HG02938 (cell line): Measurements from ENCODE around the gene PNN.
"Not testable (repeated sequence)": the region's sequence is repeated elsewhere in the genome, so short reads cannot be mapped to it uniquely, and the experiment has no call there.

ENCODE experiments used
- ATAC-seq: cut with Tn5 transposase; IDR thresholded peaks from one replicate; pipeline ENCODE4 v1.9.1; 2021; ENCODE audit warnings: mild to moderate bottlenecking, moderate library complexity; ENCODE audit not compliant: unreplicated experiment

PNN gene

DNA sequence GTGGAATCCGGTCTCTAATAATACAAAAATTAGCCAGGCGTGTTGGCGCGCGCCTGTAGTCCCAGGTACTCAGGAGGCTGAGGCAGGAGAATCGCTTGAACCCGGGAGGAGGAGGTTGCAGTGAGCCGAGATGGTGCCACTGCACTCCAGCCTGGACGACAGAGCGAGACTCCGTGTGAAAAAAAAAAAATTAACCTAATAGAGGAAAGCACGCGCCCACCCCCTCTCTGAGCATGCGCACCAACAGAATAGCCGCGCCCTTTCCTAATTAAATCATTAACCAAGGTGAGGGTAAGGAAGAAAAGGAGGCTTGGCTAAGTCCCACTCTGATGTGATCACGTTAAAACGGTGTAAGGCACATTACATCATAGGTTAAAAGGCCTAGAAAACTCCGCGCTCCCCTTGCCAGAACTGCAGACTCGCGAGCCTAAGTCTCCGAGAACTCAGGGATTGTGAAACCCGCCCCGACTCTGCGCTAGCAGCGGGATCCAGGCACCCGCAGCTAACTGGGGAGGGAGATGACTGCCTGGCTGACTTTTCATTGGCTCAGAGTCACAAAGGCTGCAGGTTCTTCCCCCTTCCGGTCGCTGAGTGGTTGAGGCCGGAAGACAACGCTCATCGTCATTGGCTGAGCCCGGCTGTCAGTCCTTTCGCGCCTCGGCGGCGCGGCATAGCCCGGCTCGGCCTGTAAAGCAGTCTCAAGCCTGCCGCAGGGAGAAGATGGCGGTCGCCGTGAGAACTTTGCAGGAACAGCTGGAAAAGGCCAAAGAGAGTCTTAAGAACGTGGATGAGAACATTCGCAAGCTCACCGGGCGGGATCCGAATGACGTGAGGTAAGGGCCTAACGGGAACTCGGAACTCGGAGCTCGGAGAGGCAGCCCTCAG, at the start of gene PNN:
TSS of gene PNN (plus strand) at position 695 of the 885 bp plus-strand sequence. CDS start at position 721, 26 bp downstream.
- peak; percentile 89 for ATAC-seq

- ATAC-seq = not testable (repeated sequence)
Measured at GRCh38 chr14:39137835-39138234, 37.2 kb upstream of the PNN start.

DNA sequence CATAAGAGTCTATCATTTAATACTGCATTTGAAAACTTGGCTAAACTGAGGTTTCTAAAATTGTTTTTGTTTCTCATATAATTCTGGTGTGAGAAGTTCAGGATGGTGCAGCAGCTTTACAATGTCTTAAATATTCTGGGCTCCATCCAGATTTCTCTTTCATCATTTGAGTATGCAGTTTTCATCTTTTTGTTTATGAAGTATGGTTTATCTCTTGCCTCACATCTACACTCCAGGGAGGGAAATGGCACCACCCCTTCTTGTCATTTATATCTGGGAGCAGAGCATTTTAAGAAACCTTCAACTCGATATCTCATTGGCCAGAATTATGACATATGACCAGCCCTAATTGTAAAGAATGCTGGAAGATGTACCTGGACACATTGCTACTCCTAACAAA, 36.6 kb upstream of the PNN start:
- ATAC-seq = no peak

DNA sequence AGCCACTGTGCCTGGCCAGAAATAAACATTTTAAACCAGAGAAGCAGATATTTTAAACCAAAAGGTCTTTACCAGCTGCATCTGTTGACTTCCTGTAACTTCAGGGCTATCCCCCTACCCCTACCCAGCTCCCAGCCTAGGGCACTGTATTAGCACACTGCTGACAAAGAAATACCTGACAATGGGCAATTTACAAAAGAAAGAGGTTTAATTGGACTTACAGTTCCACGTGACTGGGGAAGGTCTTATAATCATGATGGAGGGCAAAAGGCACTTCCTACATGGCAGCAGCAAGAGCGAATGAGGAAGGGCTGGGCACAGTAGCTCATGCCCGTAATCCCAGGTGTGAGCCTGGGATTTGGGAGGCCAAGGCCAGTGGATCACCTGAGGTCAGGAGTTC, 34.9 kb upstream of the PNN start:
- no peak for ATAC-seq

DNA sequence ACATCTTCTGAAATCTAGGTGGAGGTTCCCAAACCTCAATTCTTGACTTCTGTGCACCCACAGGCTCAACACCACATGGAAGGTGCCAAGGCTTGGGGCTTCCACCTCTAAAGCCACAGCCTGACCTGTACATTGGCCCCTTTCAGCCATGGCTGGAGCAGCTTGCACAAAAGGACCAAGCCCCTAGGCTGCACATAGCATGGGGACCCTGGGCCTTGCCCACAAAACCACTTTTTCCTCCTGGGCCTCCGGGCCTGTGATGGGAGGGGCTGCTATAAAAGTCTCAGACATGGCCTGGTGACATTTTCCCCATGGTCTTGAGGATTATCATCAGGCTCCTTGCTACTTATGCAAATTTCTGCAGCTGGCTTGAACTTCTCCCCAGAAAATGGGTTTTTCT, 33.4 kb upstream of the PNN start:
- ATAC-seq = not testable (repeated sequence)

GRCh38 chr14:39143226-39143625, 31.8 kb upstream of the PNN start:
- ATAC-seq = not testable (repeated sequence)

DNA sequence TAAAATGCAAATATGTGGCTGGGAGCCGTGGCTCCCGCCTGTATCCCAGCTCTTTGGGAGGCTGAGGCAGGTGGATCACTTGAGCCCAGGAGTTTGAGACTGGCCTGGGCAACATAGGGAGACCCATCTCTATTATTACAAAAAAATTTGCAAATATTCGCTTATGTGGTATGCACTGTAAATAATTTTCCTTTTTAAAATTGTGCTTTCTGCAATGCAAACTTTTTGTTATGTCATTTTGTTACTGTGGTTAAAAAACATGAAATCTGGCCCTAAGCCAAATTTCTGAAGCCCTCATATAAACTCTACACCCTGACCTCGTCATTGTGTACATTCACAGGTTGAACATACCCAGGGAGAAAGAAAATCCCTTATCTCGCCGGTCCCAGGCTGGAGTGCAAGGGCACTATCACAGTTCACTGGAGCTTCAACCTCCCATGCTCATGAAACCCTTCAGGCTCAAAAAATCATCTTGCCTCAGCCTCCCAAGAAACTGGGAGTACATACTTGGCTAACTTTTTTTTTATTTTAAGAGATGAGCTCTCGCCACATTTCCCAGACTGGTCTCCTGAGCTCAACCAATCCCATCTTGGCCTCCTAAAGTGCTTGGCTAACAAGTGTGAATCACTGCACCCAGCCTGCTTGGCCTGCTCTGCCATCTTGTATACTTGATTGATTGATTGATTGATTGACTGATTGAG, 29.6 kb upstream of the PNN start:
- ATAC-seq = no peak

GRCh38 chr14:39154594-39155189, 20.4 kb upstream of the PNN start:
- ATAC-seq = no peak

GRCh38 chr14:39157491-39157890, 17.6 kb upstream of the PNN start:
- ATAC-seq = no peak

GRCh38 chr14:39158222-39158858, 16.7 kb upstream of the PNN start:
- no peak for ATAC-seq

- no peak for ATAC-seq
Measured at GRCh38 chr14:39160494-39160893, 14.6 kb upstream of the PNN start.

DNA sequence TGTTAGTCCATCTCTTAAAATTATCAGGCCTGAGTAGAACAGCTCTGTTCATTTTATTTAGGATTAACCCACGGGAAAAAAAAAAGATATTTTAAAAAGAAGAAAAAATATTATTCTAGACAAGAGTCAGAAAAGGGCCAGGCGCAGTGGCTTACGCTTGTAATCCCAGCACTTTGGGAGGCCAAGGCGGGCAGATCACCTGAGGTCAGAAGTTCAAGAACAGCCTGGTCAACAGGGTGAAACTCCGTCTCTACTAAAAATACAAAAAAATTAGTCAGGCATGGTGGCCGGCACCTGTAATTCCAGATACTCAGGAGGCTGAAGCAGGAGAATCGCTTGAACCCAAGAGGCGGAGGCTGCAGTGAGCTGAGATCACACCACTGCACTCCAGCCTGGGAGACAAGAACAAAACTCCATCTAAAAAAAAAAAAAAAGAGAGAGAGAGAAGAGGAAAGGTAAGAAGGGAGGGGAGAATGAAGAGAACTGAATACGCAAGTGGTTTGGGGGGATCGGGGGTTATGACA, 7.2 kb upstream of the PNN start:
- not testable (repeated sequence) for ATAC-seq

DNA sequence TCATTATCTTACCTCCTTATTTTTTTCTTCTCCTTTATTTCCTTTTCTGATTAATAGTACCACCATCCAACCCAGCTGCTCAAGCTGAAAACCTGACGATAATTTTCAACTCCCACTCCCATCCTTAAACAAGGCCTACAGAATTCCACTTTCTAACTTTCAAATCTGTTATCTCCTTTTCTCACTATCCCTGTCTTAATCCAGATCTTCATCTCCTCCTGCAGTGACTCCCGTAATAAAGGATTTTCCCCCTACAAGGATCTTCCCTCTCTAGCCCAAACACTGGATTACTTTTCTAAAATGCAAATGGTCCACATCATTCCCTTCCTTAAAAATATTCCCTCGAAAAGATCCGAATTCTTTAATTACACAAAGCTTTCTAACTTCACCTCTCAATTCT, 6.5 kb upstream of the PNN start:
- no peak for ATAC-seq

- no peak for ATAC-seq
Measured at GRCh38 chr14:39169541-39169900, 5.5 kb upstream of the PNN start.

DNA sequence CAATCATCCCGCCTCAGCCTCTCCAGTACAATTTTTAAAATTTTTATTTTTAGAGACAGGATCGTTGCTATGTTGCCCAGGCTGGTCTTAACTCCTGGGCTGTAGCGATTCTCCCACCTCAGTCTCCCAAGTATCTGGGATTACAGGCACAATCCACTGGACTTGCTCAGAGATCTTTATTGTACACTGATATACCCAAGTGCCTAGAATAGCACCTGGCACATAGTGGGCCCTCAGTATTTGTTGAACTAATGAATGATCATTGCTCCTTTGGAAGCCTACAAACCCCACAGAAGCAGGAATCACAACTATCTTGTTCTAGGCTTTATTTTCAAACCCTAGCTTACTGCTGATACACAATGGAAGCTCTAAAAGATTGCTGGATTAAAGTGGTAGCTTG, 1.9 kb upstream of the PNN start:
- ATAC-seq = no peak

DNA sequence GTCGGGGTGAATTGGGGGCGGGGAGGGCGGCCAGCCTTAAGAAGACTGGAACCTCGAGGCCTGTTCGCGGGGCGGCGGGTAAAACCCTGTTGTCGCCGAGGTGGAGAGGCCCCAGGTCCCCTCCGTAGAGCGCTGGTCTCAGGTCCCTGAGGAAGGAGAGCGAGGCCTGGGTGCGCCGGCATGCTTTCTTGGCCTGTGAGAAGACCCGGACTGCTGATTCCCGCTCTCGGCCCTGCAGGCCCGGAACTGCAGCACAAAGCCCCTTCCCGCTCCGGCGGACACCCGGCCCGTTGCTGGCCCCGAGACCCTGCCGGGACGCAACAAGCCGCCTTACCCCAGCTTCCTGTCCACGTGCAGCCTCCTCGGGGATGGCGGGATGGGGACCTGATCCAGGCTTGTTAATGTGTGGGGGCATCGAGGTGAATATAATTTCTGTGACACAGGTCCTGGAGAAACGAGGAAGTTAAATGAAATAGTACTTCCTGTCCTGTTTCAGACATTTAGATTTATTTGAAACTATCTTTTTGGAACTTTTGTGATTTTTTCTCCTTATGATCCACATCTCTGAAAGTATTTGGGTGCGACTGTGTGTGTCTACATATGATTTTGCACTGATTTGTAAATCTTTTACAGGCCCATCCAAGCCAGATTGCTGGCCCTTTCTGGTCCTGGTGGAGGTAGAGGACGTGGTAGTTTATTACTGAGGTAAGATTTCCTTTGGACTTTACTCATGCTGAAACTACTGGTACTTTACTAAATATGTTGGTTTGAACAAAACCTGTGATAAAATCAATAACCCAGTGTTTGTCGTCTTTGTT, 600 bp downstream of the PNN start:
- peak; percentile 5 for ATAC-seq

GRCh38 chr14:39176263-39177167, 1.5 kb downstream of the PNN start:
- ATAC-seq = no peak

- no peak for ATAC-seq
Measured at GRCh38 chr14:39177168-39177545, 2.1 kb downstream of the PNN start.

DNA sequence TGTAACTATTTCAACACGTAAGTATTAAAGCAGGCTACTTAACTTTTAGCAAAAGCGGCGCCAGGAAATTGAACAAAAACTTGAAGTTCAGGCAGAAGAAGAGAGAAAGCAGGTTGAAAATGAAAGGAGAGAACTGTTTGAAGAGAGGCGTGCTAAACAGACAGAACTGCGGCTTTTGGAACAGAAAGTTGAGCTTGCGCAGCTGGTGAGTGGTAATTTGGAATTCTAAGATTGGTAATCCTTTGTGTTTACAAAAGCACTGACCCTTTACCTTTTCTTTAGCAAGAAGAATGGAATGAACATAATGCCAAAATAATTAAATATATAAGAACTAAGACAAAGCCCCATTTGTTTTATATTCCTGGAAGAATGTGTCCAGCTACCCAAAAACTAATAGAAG, 4.0 kb downstream of the PNN start:
- ATAC-seq = no peak
